Stimulated activated CD4-positive, alpha-beta T cell treated with anti-CD3 and anti-CD28 coated beads, Interleukin-4, amount 100 ng/mL, for 24 hours (primary cell): ENCODE results near the gene FCRL3.
"Not testable (repeated sequence)": the region's sequence is repeated elsewhere in the genome, so short reads cannot be mapped to it uniquely, and the experiment has no call there.

Source experiments
- DNase-seq: peaks from one replicate; pipeline ENCODE4 v3.0.0-alpha.2; 2020

The FCRL3 gene, protein sequence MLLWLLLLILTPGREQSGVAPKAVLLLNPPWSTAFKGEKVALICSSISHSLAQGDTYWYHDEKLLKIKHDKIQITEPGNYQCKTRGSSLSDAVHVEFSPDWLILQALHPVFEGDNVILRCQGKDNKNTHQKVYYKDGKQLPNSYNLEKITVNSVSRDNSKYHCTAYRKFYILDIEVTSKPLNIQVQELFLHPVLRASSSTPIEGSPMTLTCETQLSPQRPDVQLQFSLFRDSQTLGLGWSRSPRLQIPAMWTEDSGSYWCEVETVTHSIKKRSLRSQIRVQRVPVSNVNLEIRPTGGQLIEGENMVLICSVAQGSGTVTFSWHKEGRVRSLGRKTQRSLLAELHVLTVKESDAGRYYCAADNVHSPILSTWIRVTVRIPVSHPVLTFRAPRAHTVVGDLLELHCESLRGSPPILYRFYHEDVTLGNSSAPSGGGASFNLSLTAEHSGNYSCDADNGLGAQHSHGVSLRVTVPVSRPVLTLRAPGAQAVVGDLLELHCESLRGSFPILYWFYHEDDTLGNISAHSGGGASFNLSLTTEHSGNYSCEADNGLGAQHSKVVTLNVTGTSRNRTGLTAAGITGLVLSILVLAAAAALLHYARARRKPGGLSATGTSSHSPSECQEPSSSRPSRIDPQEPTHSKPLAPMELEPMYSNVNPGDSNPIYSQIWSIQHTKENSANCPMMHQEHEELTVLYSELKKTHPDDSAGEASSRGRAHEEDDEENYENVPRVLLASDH

DNA sequence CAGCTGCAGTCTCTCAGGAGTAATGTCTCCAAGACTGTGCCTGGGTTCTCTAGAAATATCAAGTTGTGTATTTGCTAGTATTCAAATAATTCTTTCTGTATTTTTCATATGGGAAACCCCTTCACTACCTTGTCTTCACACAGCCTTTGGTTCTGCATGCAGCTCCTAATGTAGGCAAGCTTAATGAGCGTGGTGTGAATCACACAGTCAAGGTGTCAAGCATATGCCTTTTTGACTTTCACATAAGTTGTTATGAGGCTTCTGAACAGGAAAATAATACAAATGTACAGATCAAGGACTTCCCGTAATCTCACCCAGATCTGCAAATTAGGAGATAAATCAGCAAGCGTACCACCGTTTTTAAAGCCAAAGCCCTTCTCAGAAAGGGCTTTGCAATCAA, at the start of gene FCRL3:
Gene FCRL3, minus strand, starts transcription at position 38 of the 400 bp plus-strand sequence. CDS start 280 bp downstream, outside the sequence.
- DNase-seq = no peak

DNA sequence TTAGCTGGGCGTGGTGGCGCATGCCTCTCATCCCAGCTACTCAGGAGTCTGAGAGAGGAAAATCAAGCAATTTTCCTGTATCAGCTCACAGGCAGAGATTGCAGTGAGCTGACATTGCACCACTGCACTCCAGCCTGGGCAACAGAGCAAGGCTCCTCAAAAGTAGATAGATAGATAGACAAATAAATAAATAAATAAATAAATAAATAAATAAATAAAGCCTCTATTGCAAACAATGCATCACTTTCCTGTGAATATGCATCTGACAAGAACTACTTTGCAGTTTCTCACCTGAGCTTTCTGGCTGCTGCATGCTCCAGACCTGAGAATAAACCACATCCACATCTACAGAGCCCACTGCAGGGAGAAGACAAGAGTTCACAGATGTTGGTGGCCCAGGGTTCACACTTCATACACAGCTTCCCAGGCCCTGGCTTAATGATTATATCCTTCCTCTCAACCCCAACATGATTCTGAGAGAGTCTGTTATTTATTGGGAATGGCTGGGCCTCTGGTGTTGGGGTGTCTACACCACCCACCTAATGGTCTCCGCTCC, 47.8 kb upstream of the FCRL3 start:
- DNase-seq = no peak

DNA sequence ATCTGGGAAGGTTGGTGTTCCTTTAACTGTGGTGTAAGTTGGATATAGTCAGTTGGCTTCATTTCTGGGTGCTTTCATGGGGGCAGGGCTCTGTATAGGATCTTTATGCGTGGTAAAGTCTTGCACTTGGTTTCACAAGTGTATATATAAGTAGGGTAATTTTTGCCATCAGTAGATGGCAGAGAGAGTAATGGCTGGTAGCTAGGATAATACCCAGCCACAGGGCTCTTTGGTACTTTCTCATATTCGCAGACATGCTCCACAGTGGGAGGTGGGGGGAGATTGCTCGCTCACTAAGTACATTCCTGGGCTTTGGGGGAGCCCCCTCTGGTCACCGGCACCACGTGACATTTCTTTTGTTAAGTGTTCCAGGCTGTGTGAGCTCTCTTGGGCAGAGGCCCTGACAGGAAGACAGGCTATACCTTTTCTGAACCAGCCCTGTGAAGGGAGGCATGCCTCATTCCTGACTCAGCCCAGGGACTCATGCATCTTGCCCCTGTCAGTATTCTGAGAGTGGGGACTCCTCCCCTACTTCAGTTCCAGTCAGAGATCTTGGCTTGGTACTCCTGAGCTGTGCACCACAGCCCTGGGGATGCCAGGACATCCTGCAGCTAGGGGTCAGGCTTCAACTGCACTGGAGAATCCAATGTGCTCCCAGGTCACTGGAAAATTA, 38.8 kb upstream of the FCRL3 start:
- DNase-seq = no peak

DNA sequence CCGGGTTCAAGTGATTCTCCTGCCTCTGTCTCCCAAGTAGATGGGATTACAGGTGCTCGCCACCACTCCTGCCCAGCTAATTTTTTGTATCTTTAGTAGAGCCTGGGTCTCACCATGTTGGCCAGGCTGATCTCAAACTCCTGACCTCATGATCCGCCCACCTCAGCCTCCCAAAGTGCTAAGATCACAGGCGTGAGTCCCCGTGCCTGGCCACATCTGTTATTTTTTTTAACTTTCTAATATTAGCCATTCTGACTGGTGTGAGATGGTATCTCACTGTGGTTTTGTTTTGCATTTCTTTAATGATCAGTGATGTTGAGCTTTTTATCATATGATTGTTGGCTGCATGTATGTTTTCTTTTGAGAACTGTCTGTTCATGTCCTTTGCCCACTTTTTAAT, 35.4 kb upstream of the FCRL3 start:
- not testable (repeated sequence) for DNase-seq

DNA sequence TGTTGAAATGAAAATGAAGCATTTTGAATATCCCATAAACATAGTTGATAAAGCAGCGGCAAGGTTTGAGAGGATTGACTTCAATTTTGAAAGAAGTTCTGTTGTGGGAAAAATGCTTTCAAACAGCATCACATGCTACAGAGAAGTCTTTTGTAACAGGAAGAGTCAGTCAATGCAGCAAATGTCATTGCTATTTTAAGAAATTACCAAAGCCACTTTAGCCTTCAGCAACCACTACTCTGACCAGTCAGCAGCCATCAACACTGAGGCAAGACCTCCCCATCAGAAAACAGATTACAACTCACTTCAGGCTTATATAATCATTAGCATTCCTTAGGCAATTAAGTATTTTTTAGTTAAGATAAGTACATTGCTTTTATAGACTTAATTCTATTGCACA, 33.8 kb upstream of the FCRL3 start:
- DNase-seq = no peak

DNA sequence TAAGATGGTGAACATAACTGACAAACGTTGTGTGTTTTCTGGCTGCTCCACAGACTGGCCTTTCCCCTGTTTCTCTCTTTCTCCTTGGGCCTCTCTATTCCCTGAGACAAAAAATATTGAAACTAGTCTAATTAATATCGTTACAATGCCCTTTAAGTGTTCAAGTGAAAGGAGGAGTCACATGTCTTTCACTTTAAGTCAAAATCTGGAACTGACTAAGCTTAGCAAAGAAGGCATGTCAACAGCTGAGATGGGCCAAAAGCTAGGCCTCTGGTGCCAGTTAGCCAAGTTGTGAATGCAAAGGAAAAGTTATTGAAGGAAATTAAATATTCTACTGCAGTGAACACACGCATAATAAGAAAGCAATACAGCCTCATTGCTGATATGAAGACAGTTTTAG, 32.2 kb upstream of the FCRL3 start:
- DNase-seq = no peak

DNA sequence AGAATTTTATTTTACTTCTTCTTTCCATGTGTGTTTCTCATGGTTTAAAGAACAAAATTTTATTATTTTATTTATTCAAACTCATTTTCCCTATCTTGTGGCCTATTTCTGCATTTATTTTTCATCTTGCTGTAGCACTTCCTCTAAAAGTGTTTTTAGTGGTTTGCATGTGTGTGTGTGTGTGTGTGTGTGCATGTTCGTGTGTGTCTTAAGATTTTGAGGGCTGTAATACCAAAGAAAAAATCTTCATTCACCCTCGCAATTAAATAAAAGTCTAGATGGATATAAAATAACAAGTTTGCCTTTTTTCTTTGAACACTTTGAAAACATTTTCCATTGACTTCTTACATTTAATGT, 24.6 kb upstream of the FCRL3 start:
- DNase-seq = no peak

DNA sequence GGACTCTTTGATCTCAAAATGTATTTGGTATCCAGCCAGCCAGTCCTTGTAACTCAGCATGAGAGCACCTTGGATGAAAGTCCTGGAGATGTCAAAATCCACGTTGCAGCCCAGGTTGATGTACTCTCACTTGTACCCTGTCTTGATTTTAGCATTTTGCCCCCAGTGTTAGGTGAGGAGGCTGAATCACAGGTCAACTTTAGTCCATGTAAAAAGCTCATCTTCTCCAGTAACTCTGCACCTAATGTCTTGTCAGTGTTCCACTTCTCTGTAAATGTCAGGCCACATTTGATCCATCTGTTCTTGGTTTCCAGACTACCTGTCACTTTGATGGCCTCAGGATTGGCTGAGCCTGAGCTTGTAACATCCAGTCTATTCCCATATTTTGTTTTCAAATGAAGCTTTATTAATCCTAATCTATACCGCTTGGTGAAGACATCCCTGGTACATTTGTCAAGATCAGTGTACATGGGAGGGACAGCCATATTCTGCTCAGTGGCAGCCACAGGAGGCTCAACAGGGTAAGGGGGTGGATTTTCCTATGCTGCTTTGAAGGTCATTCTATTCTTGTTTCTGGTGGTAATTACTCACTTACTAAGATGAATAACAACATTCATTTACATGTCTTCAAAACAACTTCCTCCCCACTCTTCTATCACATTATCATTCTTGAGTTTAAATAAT, 24.1 kb upstream of the FCRL3 start:
- DNase-seq = no peak

DNA sequence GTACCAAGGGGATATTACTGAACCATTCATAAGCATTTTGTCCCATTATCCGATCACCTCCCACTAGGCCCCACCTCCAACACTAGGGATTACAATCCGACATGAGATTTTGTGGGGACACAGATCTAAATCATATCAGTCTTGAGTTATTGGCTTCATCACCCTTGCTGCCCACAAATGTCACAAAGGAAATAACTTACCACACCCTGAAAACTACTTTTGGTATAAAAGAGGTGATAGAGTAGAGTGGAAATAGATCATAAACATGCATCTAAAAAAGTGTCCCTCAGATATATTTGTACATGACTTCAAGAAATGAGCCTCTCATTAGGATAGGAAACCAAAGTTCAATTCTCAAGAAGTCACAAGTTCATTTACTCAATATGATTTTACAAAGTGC, 22.6 kb upstream of the FCRL3 start:
- DNase-seq = no peak

DNA sequence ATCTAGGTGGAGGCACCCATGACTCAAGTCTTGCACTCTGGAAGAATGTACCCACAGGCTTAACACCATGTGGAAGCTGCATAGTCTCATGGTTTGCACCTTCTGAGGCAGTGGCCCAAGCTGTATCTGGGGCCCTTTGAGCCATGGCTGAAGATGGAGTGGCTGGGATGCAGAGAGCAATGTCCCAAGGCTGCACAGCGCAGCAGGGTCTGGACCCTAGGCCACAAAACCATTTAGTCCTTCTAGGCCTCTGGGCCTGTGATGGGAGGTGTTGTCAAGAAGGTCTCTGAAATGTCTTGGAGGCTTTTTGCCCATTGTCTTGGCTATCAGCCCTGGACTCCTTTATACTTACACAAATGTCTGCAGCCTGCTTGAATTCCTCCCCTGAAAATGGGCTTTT, 21.4 kb upstream of the FCRL3 start:
- DNase-seq = no peak

DNA sequence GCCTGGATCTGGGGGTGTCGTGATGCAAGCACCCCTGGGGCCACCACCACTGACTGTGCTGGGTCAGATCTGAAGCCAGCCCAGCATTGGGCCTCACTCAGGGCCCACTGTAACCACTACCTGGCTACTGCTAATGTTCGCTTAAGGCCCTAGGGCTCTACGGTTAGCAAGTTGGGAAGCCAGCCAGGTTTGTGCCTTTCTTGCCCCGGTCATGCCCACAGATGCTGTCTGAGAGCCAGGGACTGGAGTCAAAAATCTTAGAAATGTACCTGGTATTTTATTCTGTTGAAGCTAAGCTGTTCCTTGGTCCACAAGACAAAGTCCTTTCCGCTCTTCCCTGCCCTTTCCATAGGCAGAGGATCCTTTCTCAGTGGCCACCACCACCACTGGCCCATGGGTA, 15.2 kb upstream of the FCRL3 start:
- no peak for DNase-seq

DNA sequence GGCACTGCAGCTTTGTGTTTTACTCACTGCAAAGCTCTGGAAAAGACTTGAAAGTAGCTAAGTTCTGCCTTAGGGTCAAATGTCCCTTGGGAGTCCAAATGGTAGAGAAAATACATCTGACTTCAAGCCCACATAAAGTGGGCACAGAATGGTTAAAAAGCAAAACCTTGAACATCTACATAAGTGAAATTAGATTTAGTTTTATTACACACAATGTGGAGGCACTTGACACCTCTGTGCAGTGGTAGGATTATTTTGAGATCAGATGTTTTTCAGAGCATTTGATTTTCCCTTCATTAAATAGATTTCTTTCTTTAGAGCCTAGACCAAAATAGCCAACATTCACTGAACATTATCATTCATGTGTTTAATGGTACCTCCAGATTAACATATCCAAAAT, 11.2 kb upstream of the FCRL3 start:
- no peak for DNase-seq

DNA sequence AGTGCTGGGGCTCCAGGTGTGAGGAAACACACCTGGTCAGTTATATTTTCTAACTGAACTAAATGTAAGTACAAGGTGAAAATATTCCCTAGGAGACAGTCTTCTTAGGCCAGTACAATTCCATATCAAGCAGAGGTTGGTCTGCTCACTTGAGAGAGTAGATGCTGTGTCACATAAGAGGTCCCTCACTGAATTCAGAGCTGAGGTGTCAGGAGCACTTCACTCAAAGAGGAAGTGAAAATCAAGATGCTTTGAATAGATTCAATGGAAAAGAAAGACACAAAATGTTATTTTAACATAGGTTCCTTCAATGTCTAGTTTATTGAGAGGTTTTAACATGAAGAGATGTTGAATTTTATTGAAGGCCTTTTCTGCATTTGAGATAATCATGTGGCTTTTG, 4.3 kb upstream of the FCRL3 start:
- no peak for DNase-seq

DNA sequence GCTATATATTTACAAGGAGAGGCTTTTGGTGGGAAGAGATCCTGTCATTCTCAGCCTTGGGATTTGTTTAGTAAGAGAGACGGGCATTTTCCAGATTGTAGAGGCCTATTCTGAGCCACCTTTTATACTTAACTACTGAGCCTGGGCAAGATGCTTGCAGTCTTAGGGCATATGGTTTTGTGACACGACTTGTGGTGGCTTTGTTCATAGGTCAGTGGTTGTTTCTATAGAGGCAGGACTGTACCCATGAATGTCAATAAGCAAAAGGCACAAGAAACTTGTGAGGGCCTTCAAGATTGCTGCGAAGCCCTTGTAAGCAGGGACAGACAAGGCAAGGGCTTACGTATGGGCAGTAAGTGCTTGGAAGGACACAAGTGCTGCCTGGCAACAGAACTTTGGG, 3.4 kb upstream of the FCRL3 start:
- DNase-seq = no peak

DNA sequence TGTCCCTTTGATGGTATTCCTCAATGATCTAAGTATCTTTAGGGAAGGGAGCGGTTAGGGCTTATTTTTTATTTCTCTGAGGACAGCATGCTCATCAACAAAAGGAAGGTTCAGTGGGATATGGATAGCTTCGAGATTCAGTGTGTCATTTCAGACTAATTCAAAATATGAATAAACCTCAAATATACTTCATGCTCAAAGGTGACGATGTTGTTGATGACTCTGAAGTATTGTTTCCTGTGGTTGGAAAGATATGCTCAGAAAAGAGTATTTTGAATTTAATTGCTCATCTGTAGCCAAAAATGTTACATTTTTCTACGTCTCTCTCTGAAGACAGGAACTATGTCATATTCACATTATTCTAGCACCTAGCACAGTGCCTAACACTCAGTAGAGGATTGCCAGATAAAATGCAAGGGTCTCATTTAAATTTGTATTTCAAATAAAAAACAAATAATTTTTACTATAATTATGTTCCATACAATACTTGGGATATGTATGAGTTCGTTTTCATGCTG, 1.8 kb upstream of the FCRL3 start:
- no peak for DNase-seq

DNA sequence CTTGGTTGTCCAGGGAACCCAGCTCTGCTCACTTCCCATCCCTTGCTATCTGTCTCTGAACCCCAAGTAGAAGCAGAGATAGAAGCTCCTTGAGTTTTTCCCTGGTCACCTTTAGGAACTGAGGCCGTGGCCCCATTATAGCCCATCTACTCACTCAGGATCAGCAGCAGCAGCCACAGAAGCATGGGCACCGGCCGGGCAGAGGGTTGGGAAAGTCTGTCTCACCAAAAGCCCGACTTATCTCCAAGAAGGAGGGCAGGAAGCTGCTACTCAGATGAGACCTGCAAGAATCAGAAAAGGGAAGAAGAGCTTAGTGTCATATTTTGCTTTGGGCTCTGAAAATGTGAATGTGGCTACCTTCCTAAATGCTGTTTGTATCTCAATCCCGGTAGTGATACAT, 264 bp downstream of the FCRL3 start:
- DNase-seq = no peak

DNA sequence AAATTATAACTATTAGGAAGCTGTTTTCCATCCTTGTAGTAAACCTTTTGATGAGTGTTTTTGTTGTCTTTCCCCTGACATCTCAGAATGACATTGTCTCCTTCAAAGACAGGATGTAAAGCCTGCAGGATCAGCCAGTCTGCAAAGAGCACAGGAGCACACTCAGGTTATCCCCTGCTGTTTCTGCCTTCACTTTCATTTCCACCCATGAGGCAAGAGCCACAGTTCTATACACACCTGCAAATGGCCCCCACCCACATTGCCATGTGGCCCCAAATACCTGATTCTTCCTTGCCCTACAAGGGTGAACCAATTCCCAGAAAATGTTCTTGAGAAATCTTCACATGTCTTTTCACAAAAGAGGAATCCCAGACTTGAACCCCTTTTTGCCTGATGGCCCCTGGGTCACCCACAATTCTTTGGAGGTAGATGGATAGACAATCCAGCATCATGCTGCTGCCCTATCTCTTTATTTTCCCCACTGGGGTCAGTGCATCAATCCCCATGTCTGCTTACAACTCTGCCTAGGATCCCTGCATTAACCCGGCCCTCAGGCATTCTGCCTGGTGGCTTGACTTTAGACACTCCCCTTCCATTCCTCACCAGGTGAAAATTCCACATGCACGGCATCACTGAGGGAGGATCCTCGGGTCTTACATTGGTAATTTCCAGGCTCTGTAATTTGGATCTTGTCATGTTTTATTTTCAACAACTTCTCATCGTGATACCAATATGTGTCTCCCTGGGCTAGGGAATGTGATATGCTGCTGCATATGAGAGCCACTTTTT, 2.6 kb downstream of the FCRL3 start:
- DNase-seq = no peak

DNA sequence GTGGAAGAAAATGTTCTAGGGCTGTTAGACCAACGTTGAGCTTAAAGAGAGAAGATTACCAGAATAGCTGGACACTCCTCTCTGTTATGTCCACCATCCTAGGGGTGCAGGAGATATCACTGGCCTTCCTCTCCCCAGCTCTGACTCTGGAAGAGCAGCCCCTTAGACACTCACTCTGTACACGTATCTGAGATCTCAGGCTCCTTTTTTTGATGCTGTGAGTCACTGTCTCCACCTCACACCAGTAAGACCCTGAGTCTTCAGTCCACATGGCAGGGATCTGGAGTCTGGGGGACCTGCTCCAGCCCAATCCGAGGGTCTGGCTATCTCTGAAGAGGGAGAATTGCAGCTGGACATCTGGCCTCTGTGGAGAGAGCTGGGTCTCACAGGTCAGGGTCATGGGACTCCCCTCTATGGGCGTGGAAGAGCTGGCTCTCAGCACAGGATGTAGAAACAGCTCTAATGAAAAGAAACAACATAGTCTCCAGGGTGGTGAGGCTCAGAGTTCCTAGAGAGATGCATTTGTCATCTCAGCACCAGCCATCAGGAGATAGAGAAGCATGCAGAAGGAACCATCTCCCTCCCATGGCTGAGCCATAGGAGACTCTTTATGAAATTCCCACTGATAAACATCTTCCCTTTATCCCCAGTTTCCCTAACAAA, 3.5 kb downstream of the FCRL3 start:
- DNase-seq = no peak

DNA sequence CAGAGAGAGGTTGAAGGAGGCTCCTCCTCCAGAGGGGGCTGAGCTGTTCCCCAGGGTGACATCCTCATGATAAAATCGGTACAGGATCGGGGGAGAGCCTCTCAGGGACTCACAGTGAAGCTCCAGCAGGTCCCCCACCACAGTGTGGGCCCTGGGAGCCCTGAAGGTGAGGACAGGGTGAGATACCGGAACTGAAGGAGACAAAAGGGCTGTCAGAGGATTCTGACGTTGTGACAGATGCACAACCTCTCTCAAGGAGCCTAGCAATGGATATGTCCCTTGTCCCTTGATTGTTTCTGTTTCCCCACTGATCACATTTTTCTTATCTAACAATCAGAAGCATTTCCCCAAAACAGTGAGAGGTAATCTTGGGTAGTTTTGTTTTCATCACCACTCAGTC, 5.2 kb downstream of the FCRL3 start:
- no peak for DNase-seq

DNA sequence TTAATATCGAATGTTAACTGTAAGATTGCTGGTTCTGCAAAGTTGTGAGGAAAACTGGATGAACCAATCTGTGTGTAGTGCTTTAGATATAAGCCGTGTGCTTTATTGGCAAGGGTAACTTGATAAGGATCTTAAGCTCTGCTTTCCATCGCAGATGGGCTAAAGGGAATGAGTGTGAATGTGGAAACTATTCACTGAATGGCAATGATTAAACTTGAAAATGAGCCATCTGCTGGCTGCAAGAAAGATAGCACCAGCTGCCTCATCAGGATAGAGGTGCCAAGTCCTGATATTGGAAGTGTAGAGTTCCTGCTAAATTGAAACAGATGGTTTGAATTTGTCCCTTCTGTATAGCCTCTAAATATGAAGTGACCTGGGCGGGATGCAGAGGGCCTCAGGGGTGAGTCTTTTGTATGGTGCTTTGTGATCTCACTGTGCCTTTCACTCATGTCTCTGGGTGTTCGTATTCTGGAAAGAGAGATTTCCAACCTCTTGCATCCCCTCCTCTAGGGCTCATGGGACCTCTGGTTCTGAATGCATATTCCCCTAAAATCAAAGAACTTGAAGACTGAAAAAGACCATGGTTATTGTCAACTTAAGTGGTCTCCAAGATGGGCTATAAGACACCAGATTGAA, 9.2 kb downstream of the FCRL3 start:
- no peak for DNase-seq
